GM10847 (cell line): Measurements from ENCODE around the gene CDH23.

Experiments used
- POLR2A ChIP-seq: IDR thresholded peaks from 2 replicates; pipeline ENCODE4 v1.6.1; 2011; ENCODE audit not compliant: insufficient read length; ENCODE audit errors: extremely low read depth

Gene CDH23

GRCh38 chr10:71608819-71609768 is 212.4 kb downstream of the CDH23 start:
- no peak for TF ChIP-seq POLR2A

GRCh38 chr10:71610651-71611050 is 213.9 kb downstream of the CDH23 start:
- no peak for TF ChIP-seq POLR2A

- TF ChIP-seq POLR2A, result no peak
These were observed 214.4 kb downstream of the CDH23 start for GRCh38 chr10:71611131-71611530.

- no peak for TF ChIP-seq POLR2A
These were observed 215.1 kb downstream of the CDH23 start for GRCh38 chr10:71611709-71612422.

- no peak for TF ChIP-seq POLR2A
These were observed 216.6 kb downstream of the CDH23 start for GRCh38 chr10:71613261-71613777.

- TF ChIP-seq POLR2A, result no peak
These were observed 217.2 kb downstream of the CDH23 start for GRCh38 chr10:71613877-71614276.

- TF ChIP-seq POLR2A, result no peak
These were observed 218.2 kb downstream of the CDH23 start for GRCh38 chr10:71614946-71615345.

GRCh38 chr10:71615538-71616329 is 219.0 kb downstream of the CDH23 start:
- no peak for TF ChIP-seq POLR2A

- no peak for TF ChIP-seq POLR2A
These were observed 220.3 kb downstream of the CDH23 start for GRCh38 chr10:71616817-71617654.

- TF ChIP-seq POLR2A, result no peak
These were observed 221.5 kb downstream of the CDH23 start for GRCh38 chr10:71618176-71618575.

- TF ChIP-seq POLR2A, result no peak
These were observed 221.9 kb downstream of the CDH23 start for GRCh38 chr10:71618598-71618997.

- no peak for TF ChIP-seq POLR2A
These were observed 223.9 kb downstream of the CDH23 start for GRCh38 chr10:71620642-71621041.

- TF ChIP-seq POLR2A, result no peak
These were observed 224.8 kb downstream of the CDH23 start for GRCh38 chr10:71621231-71622153.
